Sigmoid colon (tissue), 7 donors: Measurements from ENCODE around the gene EMP2. TPM values are rescaled to one million over a fixed set of nuclear protein-coding genes. Genes with fewer than 3 reads are reported as not detected.

Source experiments
- DNase-seq: peaks from one replicate; pipeline ENCODE4 v3.0.0-alpha.2; 2019
- H3K27ac ChIP-seq, 4 donors: fragments of 200-600 bp; sonication (generic); one replicate each; pipeline ENCODE4 v1.5.1; 2016 to 2019; ENCODE audit warnings: mild to moderate bottlenecking in 1 of 4
- H3K27me3 ChIP-seq, 3 donors: fragments of 200-600 bp; sonication (generic); one replicate each; pipeline ENCODE4 v1.5.1; 2019; ENCODE audit warnings: mild to moderate bottlenecking in 1 of 3
- H3K36me3 ChIP-seq, 4 donors: fragments of 200-600 bp; sonication (generic); one replicate each; pipeline ENCODE4 v1.5.1; 2016 to 2019
- H3K4me1 ChIP-seq, 4 donors: fragments of 200-600 bp; sonication (generic); one replicate each; pipeline ENCODE4 v1.5.1; 2017 to 2019
- H3K4me3 ChIP-seq, 4 donors: fragments of 200-600 bp; sonication (generic); one replicate each; pipeline ENCODE4 v1.5.1; 2017 to 2019; ENCODE audit warnings: mild to moderate bottlenecking in 2 of 4, moderate library complexity in 1 of 4
- H3K9me3 ChIP-seq, 4 donors: fragments of 200-600 bp in 3 of 4; sonication (generic) in 3 of 4; one replicate each; pipeline versions ENCODE4 v1.5.1 to v1.6.1; 2013 to 2019
- CTCF ChIP-seq, 4 experiments: fragments of 450-650 bp in 3 of 4; fragments of 200-600 bp in 1 of 4; IDR thresholded peaks; one replicate each; pipeline ENCODE4 v1.5.1; 2016 to 2019; ENCODE audit warnings: antibody characterized with exemption in 4 of 4, mild to moderate bottlenecking in 3 of 4, moderate library complexity in 2 of 4
- EP300 ChIP-seq, 4 donors: sonication (generic); formaldehyde crosslinking; IDR thresholded peaks; one replicate each; pipeline ENCODE4 v1.6.1; 2017; ENCODE audit warnings: antibody characterized with exemption in 4 of 4
- POLR2A ChIP-seq, 2 donors: fragments of 450-650 bp; IDR thresholded peaks; one replicate each; pipeline ENCODE4 v1.6.1; 2016; ENCODE audit warnings: antibody characterized with exemption in 2 of 2, mild to moderate bottlenecking in 2 of 2, moderate library complexity in 2 of 2
- POLR2AphosphoS5 ChIP-seq, 4 donors: sonication (generic); formaldehyde crosslinking; IDR thresholded peaks; one replicate each; pipeline ENCODE4 v1.6.1; 2017; ENCODE audit warnings: antibody characterized with exemption in 4 of 4
- WGBS, 2 donors: extraction: QIAGEN DNeasy Blood & Tissue Kit; methylation state at CpG; one replicate each; pipeline ENCODE4 v1.1.7; 2013; 5-methylcytosine and 5-hydroxymethylcytosine counted together
- intact Hi-C: fragments of 100-400 bp; cut with DNase I; formaldehyde crosslinking; loops from one replicate; pipeline ENCODE4 v1.15.1; 2023
- polyA plus RNA-seq, 3 donors: library from polyadenylated mRNA; stranded (reverse); fragments of 200-250 nt; gene quantifications; one replicate each; pipeline ENCODE4 v1.2.3, GENCODE V29; 2013
- total RNA-seq, 4 donors: library from RNA; depleted of rRNA; stranded (reverse); fragments of >200 nt; gene quantifications; one replicate each; pipeline ENCODE4 v1.1.0, GENCODE V29; 2016
- donor health status: healthy with polysubstance abuse.
- donor health status: Bipolar disorder and iron deficiency.
- donor health status: healthy.

Gene EMP2
- total and polyA plus RNA-seq, 7 donors, result 7.2 to 57.3 (median 39.2) TPM

- no peaks in the 10 kb centered on the region for H3K36me3 ChIP-seq
- no peaks in the 10 kb centered on the region for H3K9me3 ChIP-seq
- no peak overlapping the region for H3K4me3 ChIP-seq
- DNase-seq, result no peak
- H3K4me1 ChIP-seq, result peaks cover 0 to 18% (median 13%) of the 10 kb centered on the region in 4 donors
- 79 to 85% methylated on average over 7 of the region's 7 CpGs for WGBS, 2 donors
- peak overlapping the region in 3 of 4 donors; percentile 42 to 69 (median 68) for H3K27ac ChIP-seq
- TF ChIP-seq POLR2A (IDR thresholded peaks at IDR 0.05), result no peak
- TF ChIP-seq POLR2AphosphoS5 (IDR thresholded peaks at IDR 0.05), result peak in 2 of 4 donors; percentile 6 to 29
- H3K27me3 ChIP-seq, result no peaks in the 10 kb centered on the region
- intact Hi-C loops, result no loop called here
These were observed 29.0 kb upstream of the EMP2 start for GRCh38 chr16:10609402-10609774.

GRCh38 chr16:10608687-10609401 is 28.4 kb upstream of the EMP2 start:
- Histone ChIP-seq H3K27ac (peak overlapping the region in 3 of 4 donors; percentile 42 to 69 (median 68)), H3K36me3 (no peaks in the 10 kb centered on the region), H3K9me3 (no peaks in the 10 kb centered on the region), H3K4me3 (no peak overlapping the region), H3K27me3 (no peaks in the 10 kb centered on the region), H3K4me1 (peaks cover 0 to 18% (median 13%) of the 10 kb centered on the region in 4 donors)
- DNase-seq, result no peak
- TF ChIP-seq POLR2AphosphoS5 (IDR thresholded peaks at IDR 0.05), result no peak
- WGBS, 2 donors, result 70 to 78% methylated on average over 11 of the region's 11 CpGs
- intact Hi-C loops, result no loop called here

GRCh38 chr16:10607157-10607556 is 26.8 kb upstream of the EMP2 start:
- peaks cover 0 to 21% (median 17%) of the 10 kb centered on the region in 4 donors for H3K4me1 ChIP-seq
- no peak overlapping the region for H3K27ac ChIP-seq
- H3K4me3 ChIP-seq, result no peak overlapping the region
- DNase-seq, result no peak
- TF ChIP-seq POLR2A (IDR thresholded peaks at IDR 0.05) (no peak), POLR2AphosphoS5 (IDR thresholded peaks at IDR 0.05) (no peak), EP300 (IDR thresholded peaks at IDR 0.05) (no peak), CTCF (IDR thresholded peaks at IDR 0.05) (no peak)
- no peaks in the 10 kb centered on the region for H3K9me3 ChIP-seq
- H3K27me3 ChIP-seq, result no peaks in the 10 kb centered on the region
- intact Hi-C loops, result no loop called here
- H3K36me3 ChIP-seq, result no peaks in the 10 kb centered on the region
- WGBS, 2 donors, result 76 to 78% methylated on average over 3 of the region's 3 CpGs

- TF ChIP-seq POLR2AphosphoS5 (IDR thresholded peaks at IDR 0.05) (no peak), CTCF (IDR thresholded peaks at IDR 0.05) (no peak), EP300 (IDR thresholded peaks at IDR 0.05) (no peak), POLR2A (IDR thresholded peaks at IDR 0.05) (no peak)
- Histone ChIP-seq H3K27ac (no peak overlapping the region), H3K36me3 (no peaks in the 10 kb centered on the region), H3K27me3 (no peaks in the 10 kb centered on the region), H3K4me3 (no peak overlapping the region), H3K4me1 (peaks cover 0 to 26% (median 22%) of the 10 kb centered on the region in 4 donors), H3K9me3 (no peaks in the 10 kb centered on the region)
- no peak for DNase-seq
- 84 to 85% methylated on average over 6 of the region's 6 CpGs for WGBS, 2 donors
- intact Hi-C loops, result no loop called here
These were observed 26.2 kb upstream of the EMP2 start for GRCh38 chr16:10606607-10607006.

- TF ChIP-seq POLR2A (IDR thresholded peaks at IDR 0.05), result no peak
- no peak for TF ChIP-seq POLR2AphosphoS5 (IDR thresholded peaks at IDR 0.05)
- no peak for TF ChIP-seq CTCF (IDR thresholded peaks at IDR 0.05)
- no peak for TF ChIP-seq EP300 (IDR thresholded peaks at IDR 0.05)
- Histone ChIP-seq H3K4me1 (peaks cover 0 to 36% (median 32%) of the 10 kb centered on the region in 4 donors), H3K27ac (no peak overlapping the region), H3K36me3 (no peaks in the 10 kb centered on the region), H3K27me3 (no peaks in the 10 kb centered on the region), H3K4me3 (no peak overlapping the region), H3K9me3 (no peaks in the 10 kb centered on the region)
- no peak for DNase-seq
- 90 to 93% methylated on average over 3 of the region's 3 CpGs for WGBS, 2 donors
- intact Hi-C loops, result no loop called here
These were observed 25.2 kb upstream of the EMP2 start for GRCh38 chr16:10605636-10606035.
